ENCODE results near the gene TRPV5. TPM values are rescaled to one million over a fixed set of nuclear protein-coding genes. Genes with fewer than 3 reads are reported as not detected.

Gene TRPV5
- total RNA-seq, 4 donors from 2014 or later: 0.17 TPM; not detected in 3

- Histone ChIP-seq H3K4me1 (no peaks in the 10 kb centered on the region), H3K27ac (replicated peaks in 1 of 4) (no peak overlapping the region), H3K4me3 (no peak overlapping the region), H3K36me3 (no peaks in the 10 kb centered on the region), H3K9me3 (no peaks in the 10 kb centered on the region), H3K27me3 (peaks cover 0 to 50% (median 0%) of the 10 kb centered on the region in 4 donors)
- intact Hi-C loops (cut with DNase I): no loop called here
- TF ChIP-seq POLR2AphosphoS5 (IDR thresholded peaks at IDR 0.05) (no peak), EP300 (IDR thresholded peaks at IDR 0.05) (no peak), POLR2A (IDR thresholded peaks at IDR 0.05; ENCODE audit: low read depth) (no peak)
- TF ChIP-seq, protein P1, sequence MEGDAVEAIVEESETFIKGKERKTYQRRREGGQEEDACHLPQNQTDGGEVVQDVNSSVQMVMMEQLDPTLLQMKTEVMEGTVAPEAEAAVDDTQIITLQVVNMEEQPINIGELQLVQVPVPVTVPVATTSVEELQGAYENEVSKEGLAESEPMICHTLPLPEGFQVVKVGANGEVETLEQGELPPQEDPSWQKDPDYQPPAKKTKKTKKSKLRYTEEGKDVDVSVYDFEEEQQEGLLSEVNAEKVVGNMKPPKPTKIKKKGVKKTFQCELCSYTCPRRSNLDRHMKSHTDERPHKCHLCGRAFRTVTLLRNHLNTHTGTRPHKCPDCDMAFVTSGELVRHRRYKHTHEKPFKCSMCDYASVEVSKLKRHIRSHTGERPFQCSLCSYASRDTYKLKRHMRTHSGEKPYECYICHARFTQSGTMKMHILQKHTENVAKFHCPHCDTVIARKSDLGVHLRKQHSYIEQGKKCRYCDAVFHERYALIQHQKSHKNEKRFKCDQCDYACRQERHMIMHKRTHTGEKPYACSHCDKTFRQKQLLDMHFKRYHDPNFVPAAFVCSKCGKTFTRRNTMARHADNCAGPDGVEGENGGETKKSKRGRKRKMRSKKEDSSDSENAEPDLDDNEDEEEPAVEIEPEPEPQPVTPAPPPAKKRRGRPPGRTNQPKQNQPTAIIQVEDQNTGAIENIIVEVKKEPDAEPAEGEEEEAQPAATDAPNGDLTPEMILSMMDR (IDR thresholded peaks at IDR 0.05): no peak
- no peak for DNase-seq (ENCODE audit: extremely low spot score)
- 85% methylated on average over 12 of the region's 12 CpGs for WGBS
Measured at GRCh38 chr7:142890874-142891485, 42.6 kb downstream of the TRPV5 start.

- TF ChIP-seq EP300 (IDR thresholded peaks at IDR 0.05) (no peak), POLR2AphosphoS5 (IDR thresholded peaks at IDR 0.05) (no peak), POLR2A (IDR thresholded peaks at IDR 0.05; ENCODE audit: low read depth) (no peak)
- TF ChIP-seq, protein P1 (IDR thresholded peaks at IDR 0.05): no peak
- H3K27ac ChIP-seq (replicated peaks in 1 of 4): no peak overlapping the region
- no peak overlapping the region for H3K4me3 ChIP-seq
- WGBS: 67% methylated on average over 2 of the region's 3 CpGs
- H3K4me1 ChIP-seq: no peaks in the 10 kb centered on the region
- no peak for DNase-seq (ENCODE audit: extremely low spot score)
- H3K27me3 ChIP-seq: peaks cover 0 to 58% (median 0%) of the 10 kb centered on the region in 4 donors
- H3K9me3 ChIP-seq: no peaks in the 10 kb centered on the region
- intact Hi-C loops (cut with DNase I): no loop called here
- H3K36me3 ChIP-seq: no peaks in the 10 kb centered on the region
Measured at GRCh38 chr7:142889816-142890215, 43.7 kb downstream of the TRPV5 start.

- H3K4me3 ChIP-seq: no peak overlapping the region
- TF ChIP-seq POLR2AphosphoS5 (IDR thresholded peaks at IDR 0.05) (no peak), POLR2A (IDR thresholded peaks at IDR 0.05; ENCODE audit: low read depth) (no peak), EP300 (IDR thresholded peaks at IDR 0.05) (no peak)
- TF ChIP-seq, protein P1 (IDR thresholded peaks at IDR 0.05): no peak
- 88% methylated on average over 10 of the region's 12 CpGs for WGBS
- H3K4me1 ChIP-seq: no peaks in the 10 kb centered on the region
- no peak for DNase-seq (ENCODE audit: extremely low spot score)
- H3K27ac ChIP-seq (replicated peaks in 1 of 4): no peak overlapping the region
- no peaks in the 10 kb centered on the region for H3K9me3 ChIP-seq
- peaks cover 0 to 60% (median 0%) of the 10 kb centered on the region in 4 donors for H3K27me3 ChIP-seq
- intact Hi-C loops (cut with DNase I): no loop called here
- no peaks in the 10 kb centered on the region for H3K36me3 ChIP-seq
Measured at GRCh38 chr7:142887282-142888015, 46.1 kb downstream of the TRPV5 start.

DNA sequence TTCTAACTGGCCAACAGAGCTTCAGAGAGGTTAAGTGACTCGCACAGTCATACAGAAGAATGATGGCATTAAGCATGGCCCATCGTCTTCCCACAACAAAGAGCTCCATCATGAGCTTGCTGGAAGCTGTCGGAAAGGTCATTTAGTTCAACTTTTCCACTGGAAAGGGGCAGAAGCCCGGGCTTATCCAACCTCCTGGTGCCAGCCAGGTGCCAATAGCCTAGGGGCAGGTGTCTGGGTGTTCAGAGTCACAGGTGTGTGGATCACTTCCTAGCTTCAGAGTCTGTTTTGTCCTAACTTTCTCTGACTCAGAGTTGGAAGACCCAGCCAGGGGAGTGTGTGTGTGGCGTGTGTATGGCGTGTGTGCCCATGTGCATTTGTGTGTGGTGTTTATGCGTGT is 46.7 kb downstream of the TRPV5 start:
- no peak for DNase-seq (ENCODE audit: extremely low spot score)
- Histone ChIP-seq H3K27ac (replicated peaks in 1 of 4) (no peak overlapping the region), H3K9me3 (no peaks in the 10 kb centered on the region), H3K4me3 (no peak overlapping the region), H3K36me3 (no peaks in the 10 kb centered on the region), H3K4me1 (no peaks in the 10 kb centered on the region), H3K27me3 (peaks cover 0 to 60% (median 0%) of the 10 kb centered on the region in 4 donors)
- intact Hi-C loops (cut with DNase I): no loop called here
- TF ChIP-seq POLR2A (IDR thresholded peaks at IDR 0.05; ENCODE audit: low read depth): no peak
- 74% methylated on average over 7 of the region's 7 CpGs for WGBS

DNA sequence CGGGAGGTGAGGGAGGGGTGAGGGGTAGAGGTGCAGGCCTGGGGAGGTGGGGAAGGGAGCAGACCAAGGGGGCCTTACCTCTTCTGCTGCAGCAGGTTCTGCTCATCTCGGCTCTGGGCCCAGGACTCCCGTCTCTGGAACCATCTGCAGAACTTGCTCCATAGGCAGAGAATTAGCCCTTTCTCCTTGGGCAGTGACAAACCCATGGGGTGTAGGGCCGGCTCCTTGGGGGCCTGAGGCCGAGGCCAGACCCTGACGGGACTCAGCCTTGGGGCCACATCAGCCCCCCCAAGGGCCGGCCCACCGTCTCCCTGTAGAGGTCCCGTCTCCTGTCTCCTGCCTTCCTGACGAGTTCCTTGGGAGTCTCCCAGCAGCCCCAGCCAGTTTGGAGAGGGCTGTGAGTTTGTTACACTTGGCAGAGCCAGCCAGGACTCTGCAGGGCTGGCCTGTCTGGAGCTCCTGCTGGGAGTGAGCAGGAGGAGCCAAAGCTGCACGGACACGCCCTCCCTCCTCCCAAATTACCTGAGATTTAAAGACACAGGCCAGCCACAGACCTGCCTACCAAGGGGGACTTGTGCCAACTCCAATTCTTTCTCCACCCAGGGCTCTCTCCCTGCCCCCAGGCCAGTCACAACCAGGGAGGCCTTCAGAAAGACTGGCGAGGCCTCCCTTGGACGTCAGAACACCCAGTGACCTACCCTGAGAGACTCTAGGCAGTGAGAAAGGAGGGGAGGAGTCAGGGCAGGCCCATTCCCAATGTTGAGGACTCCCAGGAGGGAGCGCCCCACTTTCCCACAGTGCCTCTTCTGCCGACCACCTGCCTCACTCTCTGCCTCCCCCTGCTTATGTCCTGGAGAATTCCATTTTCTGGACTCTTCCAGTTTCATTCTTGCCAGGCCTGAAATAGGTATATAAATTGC is 48.0 kb downstream of the TRPV5 start, which contains the start of gene TRPV6:
Gene TRPV6 (minus strand): TSS at position 435 of the 920 bp plus-strand sequence.
- 60% methylated on average over 10 of the region's 16 CpGs for WGBS
- Histone ChIP-seq H3K9me3 (no peaks in the 10 kb centered on the region), H3K27ac (replicated peaks in 1 of 4) (no peak within 1 kb of the TSS), H3K4me3 (no peak within 1 kb of the TSS), H3K27me3 (peaks cover 0 to 56% (median 0%) of the 10 kb centered on the region in 4 donors), H3K4me1 (no peaks in the 10 kb centered on the region), H3K36me3 (no peaks in the 10 kb centered on the region)
- TF ChIP-seq, protein P1 (IDR thresholded peaks at IDR 0.05): no peak
- TF ChIP-seq POLR2AphosphoS5 (IDR thresholded peaks at IDR 0.05) (no peak), EP300 (IDR thresholded peaks at IDR 0.05) (no peak), POLR2A (IDR thresholded peaks at IDR 0.05; ENCODE audit: low read depth) (no peak)
- intact Hi-C loops (cut with DNase I): no loop called here
- DNase-seq (ENCODE audit: extremely low spot score): no peak
